HG02763 (cell line): ENCODE data around the gene ZG16B.

Experiments
- ATAC-seq: cut with Tn5 transposase; IDR thresholded peaks from one replicate; pipeline ENCODE4 v1.9.1; 2021; ENCODE audit warnings: mild to moderate bottlenecking, moderate library complexity; ENCODE audit not compliant: unreplicated experiment

The ZG16B gene

DNA sequence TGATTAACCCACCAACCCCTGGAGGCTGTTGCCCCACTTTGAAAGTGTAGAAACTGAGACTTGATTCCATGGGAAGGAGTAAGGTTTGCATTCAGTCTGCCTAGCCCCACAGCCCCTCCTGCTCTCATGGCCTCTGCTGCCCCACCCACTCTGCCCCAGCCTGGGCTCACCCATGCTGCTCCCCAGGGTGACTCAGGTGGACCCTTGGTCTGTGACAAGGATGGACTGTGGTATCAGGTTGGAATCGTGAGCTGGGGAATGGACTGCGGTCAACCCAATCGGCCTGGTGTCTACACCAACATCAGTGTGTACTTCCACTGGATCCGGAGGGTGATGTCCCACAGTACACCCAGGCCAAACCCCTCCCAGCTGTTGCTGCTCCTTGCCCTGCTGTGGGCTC is 25.4 kb upstream of the ZG16B start:
- no peak for ATAC-seq

DNA sequence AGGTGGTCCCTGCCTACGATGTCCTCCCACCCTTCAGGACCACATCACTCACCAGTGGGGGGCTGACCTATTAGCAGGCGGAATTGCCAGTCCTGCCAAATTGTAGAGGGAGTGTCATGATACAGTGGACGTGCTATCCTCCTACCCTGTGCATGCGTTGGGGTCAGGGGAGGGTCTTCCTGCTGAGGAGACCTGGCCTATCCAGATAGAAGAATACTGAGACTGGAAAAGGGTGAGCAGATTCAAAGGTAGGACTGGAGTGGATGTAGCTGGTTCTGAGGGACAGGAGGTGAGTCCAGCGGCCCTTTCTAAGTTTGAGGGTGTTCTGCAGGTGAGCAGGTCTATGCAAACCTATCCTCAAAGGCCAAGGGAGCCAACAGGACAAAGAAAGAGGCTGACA is 23.8 kb upstream of the ZG16B start:
- no peak for ATAC-seq

DNA sequence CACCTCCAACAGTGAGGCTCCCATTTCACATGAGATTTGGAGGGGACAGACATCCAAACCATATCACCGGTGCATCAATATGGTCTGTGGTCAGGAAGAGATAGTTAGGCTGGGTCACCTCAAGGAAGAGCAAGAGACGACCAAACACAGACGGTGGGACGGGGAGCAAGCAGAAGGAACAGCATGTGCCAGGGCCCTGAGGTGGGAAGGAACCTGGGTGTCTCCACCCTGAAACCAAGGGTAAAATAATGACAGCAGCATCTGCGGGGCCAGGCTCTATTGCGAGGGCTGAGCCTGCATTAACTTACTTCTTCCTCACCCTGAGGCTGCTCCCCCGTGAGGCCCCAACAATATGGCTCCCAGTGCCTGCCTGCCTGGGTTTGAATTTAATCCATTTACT is 21.9 kb upstream of the ZG16B start:
- ATAC-seq, result no peak

DNA sequence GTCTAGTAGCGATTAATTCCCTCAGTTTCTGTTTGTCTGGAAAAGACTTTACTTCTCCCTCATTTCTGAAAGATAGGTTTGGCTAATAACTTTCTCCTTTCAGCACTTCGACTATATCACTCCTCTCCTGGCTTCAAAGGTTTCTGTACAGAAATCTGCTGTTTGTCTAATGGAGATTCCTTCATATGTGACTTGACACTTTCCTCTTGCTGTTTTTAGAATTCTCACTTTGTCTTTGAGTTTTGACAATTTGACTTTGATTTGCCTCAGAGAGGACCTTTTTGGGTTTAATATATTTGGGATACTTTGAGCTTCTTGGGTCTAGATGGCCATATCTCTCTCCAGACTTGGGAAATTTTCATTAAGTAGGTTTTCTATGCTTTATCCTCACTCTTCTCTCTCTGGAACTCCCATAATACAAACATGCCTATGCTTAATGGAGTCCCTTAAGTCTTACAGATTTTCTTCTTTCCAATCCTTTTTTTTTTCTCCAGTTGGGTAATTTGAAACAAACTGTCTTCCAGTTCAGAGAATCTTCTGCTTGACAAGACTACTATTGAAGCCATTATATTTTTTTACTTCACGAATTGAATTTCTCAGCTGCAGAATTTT is 20.8 kb upstream of the ZG16B start:
- ATAC-seq, result no peak

DNA sequence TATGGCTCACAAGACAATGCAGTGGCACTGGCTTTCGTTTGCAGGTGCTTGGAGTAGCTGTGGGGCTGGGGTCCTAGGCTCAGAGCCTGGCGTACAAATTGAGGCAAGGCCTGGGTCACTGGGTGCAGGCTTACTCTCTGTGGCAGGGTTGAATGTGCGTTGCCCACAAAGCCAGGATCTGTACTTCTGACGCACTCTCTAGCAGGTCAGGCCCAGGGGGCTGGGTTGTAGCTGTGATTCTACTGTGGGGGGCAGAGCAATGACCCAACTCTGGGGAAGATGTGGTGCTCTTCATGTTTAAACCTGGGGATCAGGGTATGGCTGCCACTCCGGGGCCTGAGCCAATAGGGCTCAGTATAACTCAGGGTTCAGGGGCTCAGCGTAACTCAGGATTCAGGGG is 19.5 kb upstream of the ZG16B start:
- ATAC-seq, result no peak

DNA sequence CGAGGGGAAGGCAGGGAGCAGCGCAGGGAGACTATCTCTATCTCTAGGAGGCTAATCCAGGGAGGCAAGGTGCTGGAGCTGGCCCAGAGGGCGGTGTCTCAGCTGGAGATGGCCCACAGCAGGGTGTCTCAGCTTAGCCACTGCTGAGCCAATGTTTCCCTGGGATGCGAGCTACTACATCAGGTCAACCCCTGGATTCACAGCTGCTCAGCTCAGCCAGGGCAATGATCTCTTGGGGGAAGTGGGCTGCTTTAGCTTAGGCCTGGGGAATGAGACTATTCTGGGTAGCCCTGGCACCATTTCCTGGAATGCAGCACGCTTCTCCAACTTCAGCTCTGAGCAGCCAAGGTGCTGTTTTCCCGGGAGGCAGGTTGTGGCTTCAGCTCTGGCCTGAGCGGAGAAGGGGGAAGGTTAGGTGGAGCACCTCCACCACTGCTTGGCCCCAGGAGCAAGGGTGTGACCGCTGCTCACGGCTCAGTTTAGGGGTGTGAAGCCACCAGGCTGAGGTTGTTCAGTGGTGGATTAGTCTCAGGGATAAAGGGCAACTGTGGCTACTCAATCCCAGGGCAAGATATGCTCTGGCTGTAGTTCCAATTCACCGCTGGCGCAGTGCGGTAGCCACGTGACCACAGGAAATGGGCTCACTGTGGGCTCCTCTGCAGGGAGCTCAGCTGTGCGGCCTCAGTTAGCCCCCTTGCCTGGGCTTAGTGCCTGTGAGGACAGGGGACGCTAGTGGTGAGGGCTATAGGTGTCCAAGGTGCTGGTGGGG is 18.2 kb upstream of the ZG16B start:
- ATAC-seq, result no peak

DNA sequence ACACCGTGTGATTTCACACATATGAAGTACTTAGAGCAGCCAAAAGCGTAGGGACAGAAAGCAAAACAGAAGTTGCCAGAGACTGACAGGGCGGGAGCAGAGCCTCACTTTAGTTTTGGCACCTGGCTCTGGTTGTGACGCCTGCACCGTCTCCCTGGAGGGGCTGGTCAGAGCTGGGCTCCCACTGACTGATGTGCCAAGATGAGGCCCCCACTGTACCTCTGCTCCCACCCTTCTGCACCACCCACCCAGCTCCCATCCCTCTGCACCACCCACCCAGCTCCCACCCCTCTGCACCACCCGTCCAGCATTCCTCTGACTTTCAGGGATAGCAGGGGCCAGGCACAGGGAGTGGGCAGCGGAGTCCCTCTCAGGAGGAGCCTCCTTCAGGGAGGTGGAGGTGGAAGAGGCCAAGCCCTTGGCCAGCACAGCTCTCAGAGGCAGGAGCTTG is 16.3 kb upstream of the ZG16B start:
- ATAC-seq, result no peak

DNA sequence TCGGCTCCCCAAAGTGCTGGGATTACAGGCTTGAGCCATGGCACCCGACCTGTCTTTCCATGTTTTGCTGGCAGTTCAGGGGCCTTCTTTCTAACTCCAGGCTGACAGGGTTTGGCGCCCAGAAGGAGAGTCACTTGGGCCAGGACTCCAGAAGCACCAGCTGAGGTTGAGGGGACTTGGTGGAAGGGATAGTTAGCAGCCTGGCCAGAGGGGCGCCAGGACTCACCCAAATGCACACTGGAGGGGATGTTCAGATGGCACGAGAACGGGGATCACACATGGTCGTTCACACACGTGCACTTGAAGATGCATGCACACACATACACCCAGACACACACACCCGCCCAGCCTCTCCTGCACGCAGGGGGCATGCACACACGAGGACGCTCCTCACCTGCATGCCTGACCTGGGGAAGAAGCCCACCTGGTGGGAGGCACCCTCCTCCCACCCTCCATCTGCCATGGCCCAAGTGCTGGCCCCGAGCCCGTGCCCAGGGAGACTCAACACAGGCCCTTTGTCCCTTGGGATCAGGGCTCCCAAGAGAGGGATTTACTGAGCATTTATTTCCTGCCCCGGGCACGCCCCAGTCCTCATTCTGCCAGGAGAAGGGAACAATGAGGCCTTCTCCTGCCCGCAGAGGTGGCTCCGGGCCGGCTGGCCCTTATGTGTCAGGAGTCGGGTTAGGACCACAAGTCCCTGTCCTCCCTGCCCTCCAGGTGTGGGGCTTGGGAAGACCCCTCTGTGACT is 15.4 kb upstream of the ZG16B start:
- no peak for ATAC-seq

DNA sequence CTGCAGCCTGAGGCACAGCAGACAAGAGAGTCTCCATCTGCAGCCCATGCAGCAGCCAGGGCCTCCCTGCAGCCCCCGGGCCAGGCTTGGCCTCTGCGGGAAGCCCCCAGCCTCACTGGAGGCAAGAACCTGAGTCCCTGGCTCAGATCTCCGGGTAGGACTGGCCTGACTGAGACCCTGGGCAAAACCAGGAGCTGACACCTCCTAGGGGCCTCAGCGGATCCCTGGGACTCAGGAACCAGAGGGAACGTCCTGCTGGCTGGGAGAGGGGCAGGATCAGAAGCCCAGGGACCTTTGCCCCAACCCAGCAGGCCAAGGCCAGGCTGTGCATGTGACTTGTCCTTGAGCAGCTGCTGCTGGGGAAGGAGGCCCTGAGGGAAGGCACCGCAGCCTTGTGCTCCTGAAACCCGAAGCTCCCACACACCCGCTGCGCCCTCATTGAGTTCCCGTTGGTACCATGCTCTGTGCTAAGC is 14.8 kb upstream of the ZG16B start:
- ATAC-seq, result no peak

DNA sequence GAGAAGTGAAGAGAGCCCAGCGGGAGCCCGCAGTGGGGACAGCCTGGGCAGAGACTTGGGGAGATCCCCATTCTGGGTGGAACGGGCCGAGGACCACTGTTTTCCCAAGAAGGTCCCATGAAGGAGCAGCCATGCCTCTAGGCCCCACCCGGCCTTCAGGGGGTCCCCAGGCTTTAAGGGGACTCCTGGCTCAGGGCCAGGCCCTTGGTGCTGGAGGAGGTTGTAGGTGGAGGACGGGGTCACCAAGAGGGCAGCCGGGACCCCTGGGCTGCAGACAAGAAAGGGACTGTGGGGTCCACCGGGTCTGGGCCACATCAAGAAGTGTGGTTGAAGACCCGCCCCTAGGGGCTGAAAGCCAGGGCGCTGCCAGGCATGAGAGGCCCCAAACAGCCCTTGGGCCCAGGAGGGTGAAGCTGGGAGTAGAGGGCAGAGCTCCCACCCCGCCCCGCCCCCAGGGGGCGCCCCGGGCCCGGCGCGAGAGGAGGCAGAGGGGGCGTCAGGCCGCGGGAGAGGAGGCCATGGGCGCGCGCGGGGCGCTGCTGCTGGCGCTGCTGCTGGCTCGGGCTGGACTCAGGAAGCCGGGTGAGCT is 13.3 kb upstream of the ZG16B start, which contains the start of gene PRSS21:
Gene PRSS21 (plus strand): TSS at position 487 of the 589 bp plus-strand sequence. CDS start 32 bp downstream, at position 519.
- no peak for ATAC-seq

DNA sequence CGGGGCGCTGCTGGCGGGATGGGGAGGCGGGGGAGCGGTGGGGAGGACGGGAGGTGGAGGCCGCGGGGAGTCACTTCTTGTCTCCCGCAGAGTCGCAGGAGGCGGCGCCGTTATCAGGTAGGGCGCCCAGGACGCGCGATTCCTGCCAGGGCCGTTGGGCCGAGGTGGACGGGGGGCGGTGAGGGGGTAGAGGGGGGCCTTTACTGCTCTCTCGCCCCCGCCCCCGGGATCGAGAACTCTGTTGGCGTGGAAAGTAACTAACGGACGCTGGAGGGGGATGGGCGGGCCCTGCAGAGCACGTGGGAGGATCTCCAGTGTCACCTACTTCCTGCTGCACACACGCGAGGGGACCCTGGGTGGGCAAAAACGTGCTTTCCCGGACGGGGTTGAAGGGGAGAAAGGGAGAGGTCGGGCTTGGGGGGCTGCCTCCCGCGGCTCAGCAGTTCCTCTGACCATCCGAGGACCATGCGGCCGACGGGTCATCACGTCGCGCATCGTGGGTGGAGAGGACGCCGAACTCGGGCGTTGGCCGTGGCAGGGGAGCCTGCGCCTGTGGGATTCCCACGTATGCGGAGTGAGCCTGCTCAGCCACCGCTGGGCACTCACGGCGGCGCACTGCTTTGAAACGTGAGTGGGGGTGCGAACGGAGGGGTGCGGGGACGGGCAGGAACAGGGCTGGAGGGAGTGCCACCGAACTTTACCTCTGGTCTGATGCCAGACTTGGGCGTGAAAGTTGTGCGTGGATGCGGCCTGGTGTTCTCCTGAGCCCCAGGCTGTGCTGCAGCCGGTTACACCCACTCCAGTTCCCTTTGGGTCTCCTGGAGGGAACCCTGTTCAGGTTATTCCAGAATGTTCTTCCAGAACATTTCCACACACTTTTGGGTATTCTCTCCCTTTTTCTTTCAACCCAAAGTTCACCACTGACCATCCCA is 12.5 kb upstream of the ZG16B start:
- ATAC-seq, result no peak

DNA sequence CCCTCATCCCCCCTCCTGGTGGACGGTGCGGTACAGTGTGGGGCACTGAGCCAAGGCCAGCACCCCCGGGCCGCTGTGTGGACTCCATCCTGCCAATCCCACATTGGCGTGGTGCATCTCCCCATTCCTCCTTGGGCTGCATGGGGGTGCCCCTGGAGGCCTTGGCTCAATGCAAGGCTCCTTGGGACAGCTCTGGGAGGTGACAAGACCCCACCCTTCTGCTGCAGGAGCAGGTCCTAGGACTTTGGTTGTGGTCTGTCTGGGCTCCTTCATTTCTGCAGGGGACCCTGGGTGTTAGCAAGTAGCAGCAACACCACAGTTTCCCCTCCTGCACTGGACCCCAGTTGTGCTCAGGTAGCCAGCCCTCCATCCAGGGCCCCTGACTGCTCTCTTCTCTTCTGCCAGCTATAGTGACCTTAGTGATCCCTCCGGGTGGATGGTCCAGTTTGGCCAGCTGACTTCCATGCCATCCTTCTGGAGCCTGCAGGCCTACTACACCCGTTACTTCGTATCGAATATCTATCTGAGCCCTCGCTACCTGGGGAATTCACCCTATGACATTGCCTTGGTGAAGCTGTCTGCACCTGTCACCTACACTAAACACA is 11.7 kb upstream of the ZG16B start:
- no peak for ATAC-seq

DNA sequence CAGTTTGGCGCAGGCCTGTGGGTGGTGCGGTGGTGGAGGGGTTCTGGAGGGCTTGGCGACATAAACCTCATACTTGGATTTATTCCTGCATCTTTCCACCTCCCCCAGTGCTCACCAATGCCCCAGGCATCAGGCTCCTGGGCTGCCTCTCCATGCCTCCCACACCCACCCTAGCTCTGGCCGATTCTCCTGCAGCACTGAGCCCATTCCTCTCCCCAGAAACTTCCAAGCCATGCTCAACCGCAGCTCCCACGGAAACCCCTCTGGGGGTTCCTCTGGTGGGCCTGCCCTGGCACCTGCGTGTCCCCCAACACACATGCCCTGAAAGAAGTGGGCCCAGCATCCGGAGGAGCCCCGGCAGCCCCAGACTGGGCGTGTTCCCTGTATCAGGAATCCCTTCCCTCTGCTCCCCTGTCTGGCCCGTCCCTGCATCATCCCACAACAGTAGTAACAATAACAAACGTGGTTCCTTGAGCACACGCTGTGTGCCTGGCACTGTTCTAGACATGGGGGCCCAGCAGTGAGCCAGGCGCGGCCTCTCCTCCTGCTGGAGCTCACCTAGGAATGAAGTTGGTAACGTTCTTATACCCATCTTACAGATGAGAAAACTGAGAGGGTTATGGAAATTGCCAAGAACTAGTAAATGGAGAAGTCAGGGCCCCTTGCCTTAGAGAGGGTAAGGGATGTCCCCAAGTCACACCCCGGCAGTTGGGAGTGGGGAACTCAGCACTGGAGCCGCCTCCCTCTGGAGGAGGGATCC is 10.7 kb upstream of the ZG16B start:
- ATAC-seq, result no peak

DNA sequence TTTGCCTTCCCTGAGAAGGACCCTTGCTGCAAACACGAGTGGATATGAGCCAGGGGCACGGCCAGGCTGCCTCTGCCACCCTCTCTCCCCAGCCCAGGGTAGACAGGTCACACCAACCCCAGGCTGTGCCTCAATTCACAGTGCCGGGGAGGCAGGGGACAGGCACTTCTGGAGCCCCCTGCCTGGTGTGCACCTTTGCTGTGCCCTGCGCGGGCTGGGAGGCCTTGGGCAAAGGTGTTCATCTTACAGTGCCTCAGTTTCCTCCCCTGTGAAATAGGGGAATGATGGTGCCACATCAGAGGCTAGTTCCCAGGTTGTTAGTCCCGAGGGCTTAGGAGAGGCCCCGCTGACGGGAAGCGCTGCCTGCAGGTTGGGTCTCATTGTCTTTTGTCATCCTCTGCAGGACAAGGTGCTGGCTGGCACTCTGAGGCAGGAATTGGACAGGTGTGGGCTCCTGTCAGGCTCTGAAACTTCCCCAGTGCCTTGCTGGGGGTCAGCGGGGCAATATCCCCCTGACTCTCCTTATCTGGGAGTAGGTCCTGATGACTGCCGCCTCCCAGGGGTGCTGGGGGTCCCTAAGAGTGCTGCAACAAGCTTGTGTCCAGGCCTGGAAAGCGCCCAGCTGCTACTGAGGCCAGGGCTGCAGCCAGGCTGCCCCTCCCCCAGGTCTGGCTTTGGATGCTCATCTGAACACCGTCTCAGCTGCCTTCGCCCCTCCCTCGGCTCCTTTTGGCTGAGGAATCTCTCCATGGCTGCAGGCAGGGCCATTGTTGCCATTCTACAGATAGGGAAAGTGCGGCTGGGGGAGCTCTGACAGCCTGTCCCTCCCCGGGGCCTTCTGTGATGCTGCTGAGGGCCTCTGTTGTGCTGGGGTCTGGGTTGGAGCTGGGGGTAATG is 9.9 kb upstream of the ZG16B start:
- no peak for ATAC-seq

DNA sequence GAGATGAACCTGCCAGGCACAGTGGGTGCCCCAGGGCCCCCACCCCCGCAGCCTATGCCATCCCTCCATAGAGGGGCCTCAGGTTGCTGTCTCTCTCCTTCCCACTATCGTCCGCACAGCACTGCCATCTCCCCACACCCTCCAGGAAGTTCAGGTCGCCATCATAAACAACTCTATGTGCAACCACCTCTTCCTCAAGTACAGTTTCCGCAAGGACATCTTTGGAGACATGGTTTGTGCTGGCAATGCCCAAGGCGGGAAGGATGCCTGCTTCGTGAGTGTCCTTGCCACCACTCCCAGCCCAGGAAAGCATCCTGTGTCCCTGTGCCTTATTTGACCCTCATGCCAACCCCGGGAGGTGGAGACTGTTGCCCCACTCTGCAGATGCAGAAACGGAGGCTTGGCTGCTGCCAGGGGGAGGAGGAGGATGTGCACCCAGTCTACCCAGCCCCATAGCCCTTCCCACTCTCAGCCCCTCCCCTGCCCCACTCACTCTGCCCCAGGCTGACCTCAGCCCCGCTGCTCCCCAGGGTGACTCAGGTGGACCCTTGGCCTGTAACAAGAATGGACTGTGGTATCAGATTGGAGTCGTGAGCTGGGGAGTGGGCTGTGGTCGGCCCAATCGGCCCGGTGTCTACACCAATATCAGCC is 9.1 kb upstream of the ZG16B start:
- no peak for ATAC-seq

DNA sequence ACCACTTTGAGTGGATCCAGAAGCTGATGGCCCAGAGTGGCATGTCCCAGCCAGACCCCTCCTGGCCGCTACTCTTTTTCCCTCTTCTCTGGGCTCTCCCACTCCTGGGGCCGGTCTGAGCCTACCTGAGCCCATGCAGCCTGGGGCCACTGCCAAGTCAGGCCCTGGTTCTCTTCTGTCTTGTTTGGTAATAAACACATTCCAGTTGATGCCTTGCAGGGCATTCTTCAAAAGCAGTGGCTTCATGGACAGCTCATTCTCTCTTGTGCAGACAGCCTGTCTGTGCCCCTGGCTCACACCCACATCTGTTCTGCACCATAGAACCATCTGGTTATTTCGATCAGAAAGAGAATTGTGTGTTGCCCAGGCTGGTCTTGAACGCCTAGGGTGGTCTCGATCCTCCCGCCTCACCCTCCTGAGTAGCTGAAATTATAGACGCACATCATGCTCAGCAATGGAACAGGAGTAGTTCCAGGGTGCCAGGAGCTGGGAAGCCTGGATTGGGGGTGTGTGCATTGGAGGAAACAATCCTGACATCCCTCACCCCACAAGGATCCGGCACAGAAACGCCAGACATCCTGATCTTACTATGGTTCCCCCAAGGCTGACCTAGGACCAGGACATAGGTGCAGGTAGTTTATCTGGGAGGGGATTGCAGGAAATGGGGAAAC is 8.5 kb upstream of the ZG16B start:
- ATAC-seq, result no peak

DNA sequence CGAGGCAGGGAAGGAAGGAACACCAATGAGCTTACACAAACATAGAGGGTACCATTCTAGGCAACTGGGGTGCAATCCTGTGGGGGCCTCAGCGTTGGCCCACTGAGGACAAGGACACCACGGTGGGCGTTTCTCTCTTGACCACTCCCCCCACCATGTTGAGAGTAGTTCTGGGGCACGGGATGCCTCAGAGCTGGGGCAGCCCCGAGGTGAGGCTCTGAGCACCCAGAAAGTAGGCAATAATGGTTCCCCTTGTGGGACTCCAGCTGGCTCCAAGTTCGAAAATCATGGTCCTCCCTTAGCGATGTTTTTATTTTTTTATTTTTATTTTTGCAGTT is 8.0 kb upstream of the ZG16B start:
- ATAC-seq, result no peak
